IMR-90 (cell line): ENCODE measurements around the gene SLC6A12.

ENCODE experiments used
- BHLHE40 ChIP-seq: fragments of 150-350 bp; IDR thresholded peaks from 2 replicates; pipeline ENCODE4 v1.6.1; 2016; ENCODE audit warnings: mild to moderate bottlenecking, low read depth, low read length
- CEBPB ChIP-seq: IDR thresholded peaks from 2 replicates; pipeline ENCODE4 v1.6.1; 2012; ENCODE audit warnings: low read depth, low read length, improper control_type of control experiment
- CHD1 ChIP-seq: IDR thresholded peaks from 2 replicates; pipeline ENCODE4 v1.6.1; 2012; ENCODE audit warnings: low read depth, low read length, improper control_type of control experiment
- CTCF ChIP-seq: conservative IDR thresholded peaks from 2 replicates; pipeline ENCODE4 v1.5.1; 2012; ENCODE audit warnings: mild to moderate bottlenecking, low read depth, low read length, improper control_type of control experiment
- ELK1 ChIP-seq: fragments of 150-350 bp; IDR thresholded peaks from 2 replicates; pipeline ENCODE4 v1.6.1; 2016; ENCODE audit warnings: low read depth, mild to moderate bottlenecking, low read length, moderate library complexity, borderline replicate concordance
- MAFK ChIP-seq: IDR thresholded peaks from 2 replicates; pipeline ENCODE4 v1.6.1; 2012; ENCODE audit warnings: low read depth, low read length, improper control_type of control experiment
- MXI1 ChIP-seq: IDR thresholded peaks from 2 replicates; pipeline ENCODE4 v1.6.1; 2012; ENCODE audit warnings: low read depth, mild to moderate bottlenecking, low read length, moderate library complexity, borderline replicate concordance
- NFE2L2 ChIP-seq: fragments of 150-350 bp; IDR thresholded peaks from 2 replicates; pipeline ENCODE4 v1.6.1; 2016; ENCODE audit warnings: low read depth, mild to moderate bottlenecking, low read length
- POLR2A ChIP-seq: IDR thresholded peaks from 2 replicates; pipeline ENCODE4 v1.6.1; 2012; ENCODE audit warnings: mild to moderate bottlenecking, low read depth, low read length
- RAD21 ChIP-seq: IDR thresholded peaks from 2 replicates; pipeline ENCODE4 v1.6.1; 2012; ENCODE audit warnings: low read length, improper control_type of control experiment
- RCOR1 ChIP-seq: IDR thresholded peaks from 2 replicates; pipeline ENCODE4 v1.6.1; 2012; ENCODE audit warnings: mild to moderate bottlenecking, low read length, improper control_type of control experiment; ENCODE audit not compliant: insufficient replicate concordance

GRCh38 chr12:193261-193660 lies 20.7 kb downstream of the SLC6A12 start:
- TF ChIP-seq CTCF, result no peak
- no peak for TF ChIP-seq MXI1
- no peak for TF ChIP-seq MAFK
- TF ChIP-seq RAD21, result no peak
- no peak for TF ChIP-seq POLR2A
- no peak for TF ChIP-seq NFE2L2
- no peak for TF ChIP-seq CHD1
- TF ChIP-seq BHLHE40, result peak; percentile 77
- no peak for TF ChIP-seq CEBPB
- TF ChIP-seq RCOR1, result no peak
- no peak for TF ChIP-seq ELK1
